LNCaP clone FGC (cell line): ENCODE measurements around the gene PARD6B.
"Not testable (repeated sequence)": the region's sequence is repeated elsewhere in the genome, so short reads cannot be mapped to it uniquely, and the experiment has no call there.

Experiments
- DNase-seq: peaks from one replicate; pipeline ENCODE4 v3.0.0-alpha.2; 2011; ENCODE audit warnings: low read depth
- H3K4me3 ChIP-seq: 2 replicates; pipeline ENCODE4 v1.5.1; 2011; ENCODE audit warnings: mild to moderate bottlenecking, low read depth, low read length, control low read depth
- TF ChIP-seq, protein P1 (sequence below): IDR thresholded peaks from 2 replicates; pipeline ENCODE4 v1.5.1; 2012; ENCODE audit warnings: mild to moderate bottlenecking; ENCODE audit not compliant: control insufficient read depth, insufficient read depth; ENCODE audit errors: extremely low read depth

The PARD6B gene

GRCh38 chr20:50794181-50794845 is 62.9 kb downstream of the PARD6B start:
- TF ChIP-seq, protein P1, sequence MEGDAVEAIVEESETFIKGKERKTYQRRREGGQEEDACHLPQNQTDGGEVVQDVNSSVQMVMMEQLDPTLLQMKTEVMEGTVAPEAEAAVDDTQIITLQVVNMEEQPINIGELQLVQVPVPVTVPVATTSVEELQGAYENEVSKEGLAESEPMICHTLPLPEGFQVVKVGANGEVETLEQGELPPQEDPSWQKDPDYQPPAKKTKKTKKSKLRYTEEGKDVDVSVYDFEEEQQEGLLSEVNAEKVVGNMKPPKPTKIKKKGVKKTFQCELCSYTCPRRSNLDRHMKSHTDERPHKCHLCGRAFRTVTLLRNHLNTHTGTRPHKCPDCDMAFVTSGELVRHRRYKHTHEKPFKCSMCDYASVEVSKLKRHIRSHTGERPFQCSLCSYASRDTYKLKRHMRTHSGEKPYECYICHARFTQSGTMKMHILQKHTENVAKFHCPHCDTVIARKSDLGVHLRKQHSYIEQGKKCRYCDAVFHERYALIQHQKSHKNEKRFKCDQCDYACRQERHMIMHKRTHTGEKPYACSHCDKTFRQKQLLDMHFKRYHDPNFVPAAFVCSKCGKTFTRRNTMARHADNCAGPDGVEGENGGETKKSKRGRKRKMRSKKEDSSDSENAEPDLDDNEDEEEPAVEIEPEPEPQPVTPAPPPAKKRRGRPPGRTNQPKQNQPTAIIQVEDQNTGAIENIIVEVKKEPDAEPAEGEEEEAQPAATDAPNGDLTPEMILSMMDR: no peak
- H3K4me3 ChIP-seq: no peak overlapping the region
- no peak for DNase-seq

DNA sequence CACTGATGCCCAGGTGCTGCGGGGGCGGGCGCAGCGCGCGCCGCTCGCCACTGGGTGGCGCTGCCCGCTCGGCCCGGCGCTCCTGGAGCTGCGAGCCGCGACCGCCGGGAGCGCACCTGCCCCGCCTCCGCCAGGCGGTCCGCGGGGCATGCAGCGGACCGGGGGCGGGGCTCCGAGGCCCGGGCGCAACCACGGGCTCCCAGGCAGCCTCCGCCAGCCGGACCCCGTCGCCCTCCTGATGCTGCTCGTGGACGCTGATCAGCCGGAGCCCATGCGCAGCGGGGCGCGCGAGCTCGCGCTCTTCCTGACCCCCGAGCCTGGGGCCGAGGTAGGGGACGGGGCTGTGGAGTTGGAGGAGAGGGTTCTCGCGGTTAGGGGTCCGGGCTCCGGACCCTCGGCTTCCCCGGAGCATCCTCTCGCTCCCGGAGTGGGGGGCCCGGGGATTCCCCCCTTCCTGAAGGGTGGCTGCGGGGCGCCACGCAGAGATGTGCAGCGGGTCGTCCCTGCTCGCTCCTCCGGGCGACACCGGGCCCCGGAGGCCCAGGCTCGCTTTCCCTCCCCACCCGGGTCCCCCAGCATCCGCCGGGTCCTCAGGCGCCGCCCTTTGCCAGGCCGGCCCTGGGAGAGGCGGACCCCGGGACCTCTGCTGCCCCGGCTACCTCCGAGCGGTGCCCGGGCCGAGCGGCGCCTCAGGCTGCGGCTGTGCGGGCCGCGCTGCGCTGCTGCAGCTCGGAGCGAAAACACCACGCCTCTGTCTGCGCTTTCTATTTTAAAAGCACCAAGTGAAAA is 63.7 kb downstream of the PARD6B start, which contains the start of gene BCAS4:
Gene BCAS4, plus strand, starts transcription at position 216 of the 789 bp plus-strand sequence. Its CDS starts 23 bp downstream, at position 239.
- no peak for DNase-seq
- TF ChIP-seq, protein P1: peak; percentile 95
- H3K4me3 ChIP-seq: peak within 1 kb of the TSS; percentile 83

- TF ChIP-seq, protein P1: no peak
- no peak overlapping the region for H3K4me3 ChIP-seq
- DNase-seq: no peak
Measured at GRCh38 chr20:50797142-50797541, 65.8 kb downstream of the PARD6B start.

- DNase-seq: no peak
- TF ChIP-seq, protein P1: no peak
- no peak overlapping the region for H3K4me3 ChIP-seq
Measured at GRCh38 chr20:50798650-50799049, 67.3 kb downstream of the PARD6B start.

- TF ChIP-seq, protein P1: no peak
- no peak overlapping the region for H3K4me3 ChIP-seq
- no peak for DNase-seq
Measured at GRCh38 chr20:50799176-50799889, 68.0 kb downstream of the PARD6B start.

DNA sequence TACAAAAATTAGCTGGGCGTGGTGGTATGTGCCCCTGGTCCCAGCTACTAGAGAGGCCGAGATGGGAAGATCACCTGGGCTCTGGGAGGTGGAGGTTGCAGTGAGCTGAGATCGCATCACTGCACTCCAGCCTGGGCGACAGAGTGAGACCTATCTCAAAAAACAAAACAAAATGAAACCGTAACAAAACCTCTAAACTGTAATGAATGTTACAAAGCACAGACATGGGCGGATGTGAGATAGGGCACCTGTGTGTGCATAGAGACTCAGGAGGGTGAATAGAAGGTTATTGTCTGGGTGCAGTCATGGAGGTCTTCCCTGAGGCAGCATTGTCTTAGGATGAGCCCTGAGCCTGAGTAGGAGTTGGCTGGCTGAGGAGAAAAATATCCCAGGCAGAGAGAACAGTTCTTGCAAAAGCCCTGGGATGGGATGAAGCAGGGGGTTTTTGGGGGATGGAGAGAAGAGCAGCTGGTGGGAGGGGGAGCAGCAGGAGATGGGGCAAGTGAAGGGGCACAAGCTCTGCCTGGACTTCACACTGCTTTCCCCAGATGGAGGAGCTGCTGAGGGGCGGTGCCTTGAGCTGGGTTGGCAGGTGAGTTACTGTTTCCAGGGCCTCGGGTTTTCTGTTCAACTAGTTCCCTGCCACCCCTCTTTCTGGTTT is 68.6 kb downstream of the PARD6B start:
- DNase-seq: no peak
- TF ChIP-seq, protein P1: no peak
- H3K4me3 ChIP-seq: no peak overlapping the region

DNA sequence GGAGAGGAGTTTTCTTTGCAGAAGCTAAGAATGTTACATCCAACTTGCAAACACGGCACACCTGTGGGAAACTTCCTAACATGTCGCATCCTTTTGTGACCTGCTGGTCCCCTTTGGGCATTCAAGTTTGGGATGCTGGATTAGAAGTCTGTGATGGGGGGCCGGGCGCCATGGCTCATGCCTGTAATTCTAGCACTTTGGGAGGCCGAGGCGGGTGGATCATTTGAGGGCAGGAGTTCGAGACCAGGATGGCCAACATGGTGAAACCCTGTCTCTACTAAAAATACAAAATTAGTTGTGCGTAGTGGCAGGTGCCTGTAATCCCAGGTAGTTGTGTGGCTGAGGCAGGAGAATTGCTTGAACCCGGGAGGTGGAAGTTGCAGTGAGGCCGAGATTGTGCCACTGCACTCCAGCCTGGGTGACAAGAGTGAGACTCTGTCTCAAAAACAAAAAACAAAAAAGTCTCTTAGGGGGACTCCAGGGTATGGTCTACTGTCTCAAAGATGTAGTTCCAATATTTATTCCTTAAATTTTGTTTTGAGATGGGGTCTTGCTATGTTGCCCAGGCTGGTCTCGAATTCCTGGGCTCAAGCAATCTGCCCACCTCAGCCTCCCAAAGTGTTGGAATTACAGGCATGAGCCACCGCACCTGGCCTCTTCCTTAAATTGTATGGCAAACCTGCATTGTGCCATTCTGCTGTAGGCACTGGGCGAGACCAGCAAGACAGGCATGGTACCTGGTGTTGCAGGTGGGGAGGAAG is 69.8 kb downstream of the PARD6B start:
- not testable (repeated sequence) for DNase-seq, H3K4me3 ChIP-seq
